Activated naive CD8-positive, alpha-beta T cell treated with anti-CD3 and anti-CD28 coated beads, Interleukin-2, amount 50 U/mL, for 24 hours (primary cell): ENCODE results near the gene LCE2C.
A peak's percentile ranks its signal among the peaks of the same experiment; 100 is the strongest.
"Not testable (repeated sequence)": the region's sequence is repeated elsewhere in the genome, so short reads cannot be mapped to it uniquely, and the experiment has no call there.

Source experiments
- ATAC-seq: fragments of 150-1000 bp; cut with Tn5 transposase; one replicate; pipeline ENCODE4 v1.10.0; 2021
- DNase-seq: peaks from one replicate; pipeline ENCODE4 v3.0.0; 2021
- H3K27ac Mint-ChIP-seq: one replicate; pipeline ENCODE4 v1.8.0; 2021; ENCODE audit warnings: mild to moderate bottlenecking, mixed read lengths
- H3K27me3 Mint-ChIP-seq: one replicate; pipeline ENCODE4 v1.8.0; 2021; ENCODE audit warnings: mixed read lengths
- H3K36me3 Mint-ChIP-seq: one replicate; pipeline ENCODE4 v1.8.0; 2021; ENCODE audit warnings: low read depth, mixed read lengths
- H3K4me1 Mint-ChIP-seq: one replicate; pipeline ENCODE4 v1.8.0; 2021; ENCODE audit warnings: mixed read lengths
- H3K4me3 Mint-ChIP-seq: one replicate; pipeline ENCODE4 v1.8.0; 2021; ENCODE audit warnings: mild to moderate bottlenecking, moderate library complexity, mixed read lengths
- H3K9me3 Mint-ChIP-seq: one replicate; pipeline ENCODE4 v1.8.0; 2021; ENCODE audit warnings: mixed read lengths

LCE2C gene

GRCh38 chr1:152674983-152675382, at the start of gene LCE2C:
TSS of gene LCE2C (plus strand) at chr1:152675279. CDS start at chr1:152676016, 737 bp downstream.
- not testable (repeated sequence) for H3K36me3 Mint-ChIP-seq, H3K4me3 Mint-ChIP-seq, H3K27me3 Mint-ChIP-seq, H3K27ac Mint-ChIP-seq, H3K9me3 Mint-ChIP-seq, ATAC-seq, DNase-seq, H3K4me1 Mint-ChIP-seq

GRCh38 chr1:152626744-152627143, 48.3 kb upstream of the LCE2C start:
- Mint-ChIP-seq H3K4me3 (no peak overlapping the region), H3K4me1 (peaks cover 2% of the 10 kb centered on the region), H3K36me3 (no peaks in the 10 kb centered on the region), H3K9me3 (peaks cover 3% of the 10 kb centered on the region), H3K27ac (no peak overlapping the region), H3K27me3 (peaks cover 33% of the 10 kb centered on the region)
- DNase-seq (no peak), ATAC-seq (no peak)

GRCh38 chr1:152630596-152630995, 44.5 kb upstream of the LCE2C start:
- H3K9me3 Mint-ChIP-seq: peaks cover 3% of the 10 kb centered on the region
- H3K27me3 Mint-ChIP-seq: peaks cover 21% of the 10 kb centered on the region
- DNase-seq (no peak), ATAC-seq (no peak)
- H3K4me3 Mint-ChIP-seq: no peak overlapping the region
- no peaks in the 10 kb centered on the region for H3K36me3 Mint-ChIP-seq
- no peaks in the 10 kb centered on the region for H3K4me1 Mint-ChIP-seq
- H3K27ac Mint-ChIP-seq: no peak overlapping the region

- H3K4me1 Mint-ChIP-seq: no peaks in the 10 kb centered on the region
- H3K4me3 Mint-ChIP-seq: no peak overlapping the region
- no peak overlapping the region for H3K27ac Mint-ChIP-seq
- ATAC-seq (no peak), DNase-seq (no peak)
- no peaks in the 10 kb centered on the region for H3K36me3 Mint-ChIP-seq
- peaks cover 7% of the 10 kb centered on the region for H3K9me3 Mint-ChIP-seq
- peaks cover 2% of the 10 kb centered on the region for H3K27me3 Mint-ChIP-seq
These were observed 34.7 kb upstream of the LCE2C start for GRCh38 chr1:152640351-152640750.

- H3K4me3 Mint-ChIP-seq: no peak overlapping the region
- H3K27me3 Mint-ChIP-seq: peaks cover 14% of the 10 kb centered on the region
- ATAC-seq (no peak), DNase-seq (no peak)
- H3K36me3 Mint-ChIP-seq: no peaks in the 10 kb centered on the region
- no peaks in the 10 kb centered on the region for H3K4me1 Mint-ChIP-seq
- H3K9me3 Mint-ChIP-seq: peaks cover 6% of the 10 kb centered on the region
- H3K27ac Mint-ChIP-seq: no peak overlapping the region
These were observed 31.1 kb upstream of the LCE2C start for GRCh38 chr1:152643945-152644344.

- Mint-ChIP-seq H3K4me1 (no peaks in the 10 kb centered on the region), H3K27ac (no peak overlapping the region), H3K9me3 (no peaks in the 10 kb centered on the region), H3K27me3 (peaks cover 17% of the 10 kb centered on the region), H3K36me3 (no peaks in the 10 kb centered on the region), H3K4me3 (no peak overlapping the region)
- DNase-seq: no peak
- ATAC-seq: no peak
These were observed 29.9 kb upstream of the LCE2C start for GRCh38 chr1:152645146-152645545.

- Mint-ChIP-seq H3K27me3 (peaks cover 19% of the 10 kb centered on the region), H3K4me1 (no peaks in the 10 kb centered on the region), H3K4me3 (no peak overlapping the region), H3K36me3 (no peaks in the 10 kb centered on the region), H3K9me3 (no peaks in the 10 kb centered on the region), H3K27ac (no peak overlapping the region)
- DNase-seq (no peak), ATAC-seq (no peak)
These were observed 28.4 kb upstream of the LCE2C start for GRCh38 chr1:152646656-152647055.

GRCh38 chr1:152654110-152654509, 21.0 kb upstream of the LCE2C start:
- DNase-seq (peak; percentile 62), ATAC-seq (no peak)
- H3K9me3 Mint-ChIP-seq: no peaks in the 10 kb centered on the region
- H3K4me3 Mint-ChIP-seq: no peak overlapping the region
- H3K36me3 Mint-ChIP-seq: no peaks in the 10 kb centered on the region
- H3K27ac Mint-ChIP-seq: no peak overlapping the region
- peaks cover 14% of the 10 kb centered on the region for H3K27me3 Mint-ChIP-seq
- peaks cover 3% of the 10 kb centered on the region for H3K4me1 Mint-ChIP-seq

- H3K9me3 Mint-ChIP-seq: no peaks in the 10 kb centered on the region
- no peak overlapping the region for H3K4me3 Mint-ChIP-seq
- H3K27ac Mint-ChIP-seq: no peak overlapping the region
- ATAC-seq (no peak), DNase-seq (no peak)
- H3K27me3 Mint-ChIP-seq: peaks cover 10% of the 10 kb centered on the region
- H3K4me1 Mint-ChIP-seq: peaks cover 3% of the 10 kb centered on the region
- H3K36me3 Mint-ChIP-seq: no peaks in the 10 kb centered on the region
These were observed 18.6 kb upstream of the LCE2C start for GRCh38 chr1:152656459-152656858.

GRCh38 chr1:152657677-152658076, 17.4 kb upstream of the LCE2C start:
- Mint-ChIP-seq H3K27ac (no peak overlapping the region), H3K9me3 (no peaks in the 10 kb centered on the region), H3K4me1 (peaks cover 3% of the 10 kb centered on the region), H3K36me3 (no peaks in the 10 kb centered on the region), H3K4me3 (no peak overlapping the region), H3K27me3 (peaks cover 10% of the 10 kb centered on the region)
- DNase-seq: no peak
- ATAC-seq: no peak

GRCh38 chr1:152658649-152659048, 16.4 kb upstream of the LCE2C start:
- no peaks in the 10 kb centered on the region for H3K9me3 Mint-ChIP-seq
- ATAC-seq (no peak), DNase-seq (no peak)
- H3K4me3 Mint-ChIP-seq: no peak overlapping the region
- no peak overlapping the region for H3K27ac Mint-ChIP-seq
- H3K27me3 Mint-ChIP-seq: peaks cover 10% of the 10 kb centered on the region
- peaks cover 3% of the 10 kb centered on the region for H3K4me1 Mint-ChIP-seq
- no peaks in the 10 kb centered on the region for H3K36me3 Mint-ChIP-seq

GRCh38 chr1:152663098-152663497, 12.0 kb upstream of the LCE2C start, which contains the start of gene LCE2D:
TSS of gene LCE2D (plus strand) at chr1:152663380. CDS start at chr1:152664106, 726 bp downstream.
- Mint-ChIP-seq H3K27me3 (peaks cover 12% of the 10 kb centered on the region), H3K36me3 (no peaks in the 10 kb centered on the region), H3K4me3 (no peak within 1 kb of the TSS), H3K27ac (no peak within 1 kb of the TSS), H3K9me3 (no peaks in the 10 kb centered on the region), H3K4me1 (no peaks in the 10 kb centered on the region)
- DNase-seq (no peak), ATAC-seq (no peak)

- not testable (repeated sequence) for H3K27ac Mint-ChIP-seq, H3K36me3 Mint-ChIP-seq, H3K4me1 Mint-ChIP-seq, DNase-seq, H3K9me3 Mint-ChIP-seq, H3K4me3 Mint-ChIP-seq, ATAC-seq
- H3K27me3 Mint-ChIP-seq: peaks cover 10% of the 10 kb centered on the region
These were observed 8.9 kb upstream of the LCE2C start for GRCh38 chr1:152666171-152666570.

GRCh38 chr1:152667648-152668047, 7.4 kb upstream of the LCE2C start:
- peaks cover 11% of the 10 kb centered on the region for H3K27me3 Mint-ChIP-seq
- H3K4me1 Mint-ChIP-seq: no peaks in the 10 kb centered on the region
- DNase-seq: no peak
- no peaks in the 10 kb centered on the region for H3K36me3 Mint-ChIP-seq
- no peaks in the 10 kb centered on the region for H3K9me3 Mint-ChIP-seq
- H3K27ac Mint-ChIP-seq: no peak overlapping the region
- no peak overlapping the region for H3K4me3 Mint-ChIP-seq
- ATAC-seq: no peak

GRCh38 chr1:152673016-152673415, 2.1 kb upstream of the LCE2C start:
- no peak overlapping the region for H3K27ac Mint-ChIP-seq
- no peak for ATAC-seq
- H3K27me3 Mint-ChIP-seq: peaks cover 6% of the 10 kb centered on the region
- H3K4me3 Mint-ChIP-seq: no peak overlapping the region
- no peaks in the 10 kb centered on the region for H3K9me3 Mint-ChIP-seq
- no peak for DNase-seq
- no peaks in the 10 kb centered on the region for H3K4me1 Mint-ChIP-seq
- no peaks in the 10 kb centered on the region for H3K36me3 Mint-ChIP-seq

- H3K36me3 Mint-ChIP-seq: no peaks in the 10 kb centered on the region
- no peaks in the 10 kb centered on the region for H3K9me3 Mint-ChIP-seq
- ATAC-seq: no peak
- peaks cover 11% of the 10 kb centered on the region for H3K27me3 Mint-ChIP-seq
- DNase-seq: no peak
- H3K27ac Mint-ChIP-seq: no peak overlapping the region
- no peaks in the 10 kb centered on the region for H3K4me1 Mint-ChIP-seq
- H3K4me3 Mint-ChIP-seq: no peak overlapping the region
These were observed 4.4 kb downstream of the LCE2C start for GRCh38 chr1:152679459-152679858.
